ENCODE measurements around the gene METTL22.

GRCh38 chr16:8678068-8678927, 56.8 kb downstream of the METTL22 start:
- TF ChIP-seq, protein P1, sequence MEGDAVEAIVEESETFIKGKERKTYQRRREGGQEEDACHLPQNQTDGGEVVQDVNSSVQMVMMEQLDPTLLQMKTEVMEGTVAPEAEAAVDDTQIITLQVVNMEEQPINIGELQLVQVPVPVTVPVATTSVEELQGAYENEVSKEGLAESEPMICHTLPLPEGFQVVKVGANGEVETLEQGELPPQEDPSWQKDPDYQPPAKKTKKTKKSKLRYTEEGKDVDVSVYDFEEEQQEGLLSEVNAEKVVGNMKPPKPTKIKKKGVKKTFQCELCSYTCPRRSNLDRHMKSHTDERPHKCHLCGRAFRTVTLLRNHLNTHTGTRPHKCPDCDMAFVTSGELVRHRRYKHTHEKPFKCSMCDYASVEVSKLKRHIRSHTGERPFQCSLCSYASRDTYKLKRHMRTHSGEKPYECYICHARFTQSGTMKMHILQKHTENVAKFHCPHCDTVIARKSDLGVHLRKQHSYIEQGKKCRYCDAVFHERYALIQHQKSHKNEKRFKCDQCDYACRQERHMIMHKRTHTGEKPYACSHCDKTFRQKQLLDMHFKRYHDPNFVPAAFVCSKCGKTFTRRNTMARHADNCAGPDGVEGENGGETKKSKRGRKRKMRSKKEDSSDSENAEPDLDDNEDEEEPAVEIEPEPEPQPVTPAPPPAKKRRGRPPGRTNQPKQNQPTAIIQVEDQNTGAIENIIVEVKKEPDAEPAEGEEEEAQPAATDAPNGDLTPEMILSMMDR (IDR thresholded peaks at IDR 0.05), result no peak
- TF ChIP-seq EZH2 (IDR thresholded peaks at IDR 0.05; ENCODE audit: borderline replicate concordance, insufficient read depth, low read depth, low read length, poor library complexity, severe bottlenecking), result no peak

Measured in B cell (primary cell).